K562 (cell line): Measurements from ENCODE around the gene FAM120B. TPM values are rescaled to one million over a fixed set of nuclear protein-coding genes. Genes with fewer than 3 reads are reported as not detected.
A peak's percentile ranks its signal among the peaks of the same experiment; 100 is the strongest.

ENCODE experiments used
- ATAC-seq: fragments of 200-7000 bp; cut with Tn5 transposase; 3 replicates; pipeline ENCODE4 v1.9.1; 2020; ENCODE audit warnings: moderate library complexity
- BruUV-seq: library from RNA; stranded (reverse); fragments of 400-500 nt; replicated peaks from 2 replicates; lab custom pipeline; 2021; lab: Mats Ljungman, UMichigan
- CTCF ChIA-PET: fragments of 300-600 bp; formaldehyde crosslinking; extraction: SDS; loops from one replicate; lab custom pipeline; 2021; ENCODE audit warnings: low intra/inter-chr PET ratio; lab: Yijun Ruan, JAX
- POLR2A ChIA-PET: fragments of 300-600, 350-650 bp; sonication (Branson Sonifier 250); formaldehyde crosslinking; extraction: SDS; loops from one replicate; lab custom pipeline; 2021; ENCODE audit warnings: antibody characterized with exemption, inconsistent platforms; lab: Yijun Ruan, JAX
- DNase-seq, 4 experiments: peaks; one replicate each; pipeline versions ENCODE4 v3.0.0 to v3.0.0-alpha.2; 2011 to 2018; ENCODE audit warnings: low spot score in 3 of 4, mixed read lengths in 3 of 4; ENCODE audit errors: extremely low read depth in 1 of 4
- FAIRE-seq: peaks from 2 replicates; lab custom pipeline; 2011; peaks lifted over from hg19 to GRCh38; lab: Jason Lieb, UNC
- H2AFZ ChIP-seq: 2 replicates; pipeline ENCODE4 v1.6.0; 2011; ENCODE audit warnings: low read depth, low read length, control low read depth, inconsistent platforms
- H3K27ac ChIP-seq: fragments of 200-600 bp; 3 replicates; pipeline ENCODE4 v1.8.0; 2011; ENCODE audit warnings: low read depth, mild to moderate bottlenecking, control low read depth, inconsistent platforms, low read length, moderate library complexity, mixed read lengths; ENCODE audit errors: extremely low read depth
- H3K27me3 ChIP-seq, 2 experiments: fragments of 300-600 bp in 1 of 2; 2 replicates in 1 of 2; 3 replicates in 1 of 2; pipeline versions ENCODE4 v1.6.0 to v1.8.0; 2011; ENCODE audit warnings: inconsistent platforms in 2 of 2, low read length in 2 of 2, mild to moderate bottlenecking in 1 of 2, mixed read lengths in 1 of 2, moderate library complexity in 1 of 2; ENCODE audit not compliant: control insufficient read depth in 2 of 2, insufficient read depth in 2 of 2
- H3K36me3 ChIP-seq: fragments of 300-600 bp; 3 replicates; pipeline ENCODE4 v1.8.0; 2011; ENCODE audit warnings: mild to moderate bottlenecking, low read length, inconsistent platforms; ENCODE audit not compliant: control insufficient read depth, insufficient read depth
- H3K4me1 ChIP-seq, 2 experiments: fragments of 200-600 bp in 1 of 2; replicated peaks in 1 of 2; 2 replicates in 1 of 2; 3 replicates in 1 of 2; pipeline versions ENCODE4 v1.5.1 to v1.8.0; 2011; ENCODE audit warnings: inconsistent platforms in 2 of 2, low read length in 2 of 2, mild to moderate bottlenecking in 1 of 2, mixed read lengths in 1 of 2, moderate library complexity in 1 of 2; ENCODE audit not compliant: control insufficient read depth in 2 of 2, insufficient read depth in 2 of 2
- H3K4me2 ChIP-seq: 2 replicates; pipeline ENCODE4 v1.6.1; 2011; ENCODE audit warnings: low read length, control low read depth, inconsistent platforms, mixed read lengths; ENCODE audit not compliant: insufficient read depth
- H3K4me3 ChIP-seq: fragments of 200-600 bp; sonication (generic), shearing (Covaris generic); 2 replicates; pipeline ENCODE4 v1.5.1; 2016; ENCODE audit warnings: control low read depth, inconsistent platforms
- H3K79me2 ChIP-seq: fragments of 200-600 bp; 3 replicates; pipeline ENCODE4 v1.8.0; 2011; ENCODE audit warnings: low read length, inconsistent platforms; ENCODE audit not compliant: control insufficient read depth, insufficient read depth
- H3K9ac ChIP-seq, 2 experiments: 2 replicates each; pipeline versions ENCODE4 v1.6.0 to v1.6.1; 2011; ENCODE audit warnings: low read depth in 2 of 2, low read length in 2 of 2, control low read depth in 1 of 2, inconsistent platforms in 1 of 2, mild to moderate bottlenecking in 1 of 2, mixed read lengths in 1 of 2; ENCODE audit not compliant: insufficient read depth in 1 of 2
- H3K9me1 ChIP-seq: one replicate; pipeline ENCODE4 v1.6.0; 2011; ENCODE audit warnings: inconsistent platforms, mild to moderate bottlenecking, low read length, moderate library complexity; ENCODE audit not compliant: control insufficient read depth, insufficient read depth
- H3K9me3 ChIP-seq: replicated peaks from 2 replicates; pipeline ENCODE4 v1.5.1; 2011; ENCODE audit warnings: low read depth, low read length, inconsistent platforms; ENCODE audit not compliant: control insufficient read depth, insufficient read depth
- H4K20me1 ChIP-seq: replicated peaks from 2 replicates; pipeline ENCODE4 v1.6.1; 2011; ENCODE audit warnings: low read length, inconsistent platforms, mixed read lengths; ENCODE audit not compliant: control insufficient read depth, insufficient read depth
- EP300 ChIP-seq: IDR thresholded peaks from 2 replicates; pipeline ENCODE4 v1.6.1; 2012; ENCODE audit warnings: low read length, improper control_type of control experiment
- EZH2 ChIP-seq: IDR thresholded peaks from 2 replicates; pipeline ENCODE4 v1.6.1; 2012; ENCODE audit warnings: low read depth, mild to moderate bottlenecking, inconsistent platforms, low read length, borderline replicate concordance
- FOS ChIP-seq: IDR thresholded peaks from 3 replicates; pipeline ENCODE4 v1.6.1; 2011; ENCODE audit not compliant: insufficient read length; ENCODE audit errors: extremely low read depth
- NFE2L1 ChIP-seq: fragments of 450-650 bp; IDR thresholded peaks from 2 replicates; pipeline ENCODE4 v1.6.1; 2016; ENCODE audit warnings: missing genetic modification characterization, low read depth, mild to moderate bottlenecking, missing compliant biosample characterization, moderate library complexity, borderline replicate concordance
- PML ChIP-seq: IDR thresholded peaks from 2 replicates; pipeline ENCODE4 v1.6.1; 2012; ENCODE audit warnings: low read length, inconsistent platforms
- SNIP1 ChIP-seq: fragments of 450-650 bp; IDR thresholded peaks from 2 replicates; pipeline ENCODE4 v1.7.1; 2017; ENCODE audit warnings: low read depth, mild to moderate bottlenecking
- ZNF584 ChIP-seq: fragments of 200-800 bp; sonication (Bioruptor generic); IDR thresholded peaks from 2 replicates; pipeline ENCODE4 v1.6.1; 2016; ENCODE audit warnings: low read depth, mild to moderate bottlenecking, missing genetic modification characterization, missing compliant biosample characterization
- ZNF766 ChIP-seq: fragments of 200-800 bp; sonication (Bioruptor generic); conservative IDR thresholded peaks from 2 replicates; pipeline ENCODE4 v1.6.1; 2016; ENCODE audit warnings: missing genetic modification characterization, missing compliant biosample characterization
- WGBS: fragments of 100-300 bp; shearing (Covaris generic); methylation state at CpG from one replicate; pipeline ENCODE4 v1.1.6; 2016; ENCODE audit warnings: low coverage, mixed read lengths; ENCODE audit not compliant: insufficient coverage; ENCODE audit errors: missing lambda C conversion rate; 5-methylcytosine and 5-hydroxymethylcytosine counted together
- in situ Hi-C: fragments of 300-500 bp; cut with MboI; formaldehyde crosslinking; loops from 4 replicates; pipeline ENCODE4 v1.15.0; 2018; ENCODE audit warnings: inconsistent platforms, mixed read lengths
- intact Hi-C: fragments of 100-400 bp; cut with micrococcal nuclease; formaldehyde crosslinking; loops from 2 replicates; pipeline ENCODE4 v1.14.2; 2022
- polyA plus RNA-seq, 8 experiments: library from polyadenylated mRNA; depleted of rRNA in 4 of 8; stranded (reverse) in 5 of 8; unstranded in 3 of 8; fragments of >200 nt; fragmentation: Nextera tagmentation in 2 of 8; fragmentation: Illumina TruSeq in 1 of 8; extraction: Ambion mirVana in 2 of 8; extraction: Trizol in 1 of 8; gene quantifications; 2 replicates each; pipeline versions ENCODE4 v1.2.1 to v1.2.3, GENCODE V29; 2011 to 2014; ENCODE audit warnings: inconsistent platforms in 1 of 8, missing spikeins in 1 of 8
- total RNA-seq, 7 experiments: library from RNA; depleted of rRNA in 6 of 7; stranded (reverse); fragments of >200 nt in 6 of 7; fragmentation: Illumina TruSeq in 2 of 7; extraction: Trizol in 2 of 7; gene quantifications; 2 replicates each; pipeline versions ENCODE4 v1.2.1 to v1.2.3, GENCODE V29; 2011 to 2021; ENCODE audit warnings: low replicate concordance in 1 of 7

Gene FAM120B
- total and polyA plus RNA-seq, 9 of the 15 experiments (the other 6 are each of a cell fraction or from before 2014, with no cell fraction given), result 3.5 to 22.6 (median 14.7) TPM

DNA sequence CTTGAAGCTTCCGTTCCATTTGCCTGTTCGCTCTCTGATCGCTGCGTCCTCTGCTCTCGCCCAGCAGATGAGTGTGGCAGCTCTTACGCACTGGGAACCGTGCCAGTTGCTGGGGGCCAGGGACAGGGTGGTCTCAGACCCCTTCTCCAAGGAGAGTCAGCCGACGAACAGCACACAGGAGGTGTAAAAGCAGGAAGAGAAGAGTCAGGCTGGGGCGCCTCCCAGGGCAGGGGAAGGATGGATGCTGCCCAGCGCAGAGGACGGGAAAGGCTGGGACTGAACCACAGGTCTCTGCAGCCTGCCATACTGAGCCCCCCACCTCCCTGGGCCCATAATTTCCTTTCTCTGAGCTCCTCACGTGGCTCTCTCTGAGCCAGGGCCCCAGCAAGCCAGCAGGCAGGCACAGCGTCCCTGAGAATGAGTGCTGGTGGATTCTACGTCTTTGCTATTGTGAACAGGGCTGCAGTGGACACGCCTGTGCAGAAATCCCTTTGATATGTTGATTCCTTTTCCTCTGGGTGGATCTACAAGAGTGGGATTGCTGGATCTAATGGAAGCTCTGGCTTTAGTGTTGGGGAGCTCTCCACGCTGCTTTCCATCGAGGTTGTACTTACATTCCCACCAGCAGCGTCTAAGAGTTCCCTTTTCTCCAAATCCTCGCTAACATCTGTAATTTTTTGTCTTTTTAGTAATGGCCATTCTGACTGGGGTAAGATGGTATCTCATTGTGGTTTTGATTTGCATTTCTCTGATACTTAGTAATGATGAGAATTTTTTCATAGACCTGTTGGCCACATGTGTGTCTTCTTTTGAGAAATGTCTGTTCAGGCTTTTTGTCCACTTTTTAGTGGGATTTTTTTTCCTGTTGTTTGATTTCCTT lies 142.4 kb downstream of the FAM120B start (continued):
- TF ChIP-seq ZNF766 (CRISPR knock-in tag), result no peak
- no peak for TF ChIP-seq ZNF584
- TF ChIP-seq PML, result no peak
- no peak for TF ChIP-seq NFE2L1 (tag)
- no peak for TF ChIP-seq SNIP1

GRCh38 chr6:170449835-170450753 lies 143.5 kb downstream of the FAM120B start:
- no peak for TF ChIP-seq FOS
- TF ChIP-seq EZH2, result peak; percentile 35; the same call in 1 of the 2 replicates
- TF ChIP-seq EP300, result no peak
- H3K4me1 ChIP-seq, result peaks cover 0 to 9% of the 10 kb centered on the region in 2 experiments; a peak in 1 of 5 replicates
- no peaks in the 10 kb centered on the region for H3K9me1 ChIP-seq
- no peak for ATAC-seq
- no peak overlapping the region for H3K4me2 ChIP-seq
- no peak for DNase-seq
- no peak overlapping the region for H2AFZ ChIP-seq
- no peaks in the 10 kb centered on the region for H3K79me2 ChIP-seq
- POLR2A ChIA-PET, result no interaction called here
- H4K20me1 ChIP-seq, result peaks cover 20% of the 10 kb centered on the region
- no peak overlapping the region for H3K9ac ChIP-seq
- CTCF ChIA-PET, result no interaction called here
- FAIRE-seq, result peak; percentile 26
- no TSS peak for BruUV-seq
- in situ Hi-C loops (no loop called here), intact Hi-C loops (no loop called here)
- no peaks in the 10 kb centered on the region for H3K36me3 ChIP-seq
- peaks cover 78 to 95% of the 10 kb centered on the region in 2 experiments for H3K27me3 ChIP-seq
- H3K27ac ChIP-seq, result no peak overlapping the region
- no peak overlapping the region for H3K4me3 ChIP-seq
- 7% methylated on average over 32 of the region's 32 CpGs for WGBS
- H3K9me3 ChIP-seq, result peaks cover 3% of the 10 kb centered on the region
